Left hindlimb (tissue), 1 donor: ENCODE measurements around the gene PDHA2.
A peak's percentile ranks its signal among the peaks of the same experiment; 100 is the strongest.
"Not testable (repeated sequence)": the region's sequence is repeated elsewhere in the genome, so short reads cannot be mapped to it uniquely, and the experiment has no call there.

Experiments
- DNase-seq: peaks from one replicate; pipeline ENCODE4 v3.0.0-alpha.2; 2018

The PDHA2 gene

DNA sequence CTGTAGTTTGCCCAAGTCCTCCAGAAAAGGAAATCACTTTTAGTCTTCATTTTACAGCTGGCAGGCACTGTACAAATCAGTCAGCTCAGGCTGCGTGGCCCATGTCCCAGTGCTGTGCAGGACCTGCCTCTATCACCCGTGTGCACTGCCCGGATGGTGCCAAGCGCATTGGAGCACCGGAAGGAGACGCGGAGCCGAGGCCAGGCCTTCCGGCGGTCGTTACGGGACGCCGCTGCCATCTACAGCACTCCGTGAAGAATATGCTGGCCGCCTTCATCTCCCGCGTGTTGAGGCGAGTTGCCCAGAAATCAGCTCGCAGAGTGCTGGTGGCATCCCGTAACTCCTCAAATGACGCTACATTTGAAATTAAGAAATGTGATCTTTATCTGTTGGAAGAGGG is at the start of gene PDHA2:
Gene PDHA2 (plus strand): TSS at position 203 of the 400 bp plus-strand sequence. CDS start 58 bp downstream, at position 261.
- DNase-seq: no peak

DNA sequence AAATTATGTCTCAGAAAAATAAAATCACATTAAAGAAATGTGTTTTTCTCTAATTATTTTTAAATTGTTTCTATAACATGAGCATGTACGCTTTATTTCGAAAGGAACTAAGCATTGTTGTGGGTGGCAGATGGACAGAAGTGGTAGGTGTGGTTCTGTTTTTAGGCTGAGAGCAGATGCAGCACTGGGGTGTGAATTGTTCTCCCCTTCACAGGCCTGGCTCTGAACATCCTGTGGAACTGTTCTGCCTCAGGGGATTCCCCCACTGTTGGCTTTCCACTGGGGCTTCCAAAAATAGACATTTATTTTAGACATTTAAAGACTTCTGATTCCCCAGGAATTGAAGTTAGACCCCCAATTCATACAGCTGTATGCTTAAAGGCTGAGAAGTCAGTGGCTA is 41.9 kb upstream of the PDHA2 start:
- DNase-seq: no peak

DNA sequence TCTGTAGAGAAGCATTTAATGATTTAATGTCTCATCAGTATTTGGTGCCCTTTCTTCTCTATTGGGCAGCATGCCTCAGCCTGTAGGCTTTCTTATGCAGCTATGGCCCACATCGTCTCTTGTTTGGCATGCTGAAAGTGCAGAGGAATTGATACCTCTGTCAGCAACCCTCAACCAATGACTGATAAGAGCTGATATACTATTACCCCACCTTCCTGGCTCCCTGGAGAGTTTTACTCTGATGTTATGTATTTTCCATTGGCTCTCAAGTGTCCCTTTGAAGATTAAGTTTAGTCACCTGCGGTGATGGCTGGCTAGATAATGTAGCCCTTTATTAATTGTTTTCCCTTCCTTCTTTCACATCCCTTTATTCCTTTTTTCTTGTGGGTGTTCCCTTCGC is 41.2 kb upstream of the PDHA2 start:
- DNase-seq: no peak

DNA sequence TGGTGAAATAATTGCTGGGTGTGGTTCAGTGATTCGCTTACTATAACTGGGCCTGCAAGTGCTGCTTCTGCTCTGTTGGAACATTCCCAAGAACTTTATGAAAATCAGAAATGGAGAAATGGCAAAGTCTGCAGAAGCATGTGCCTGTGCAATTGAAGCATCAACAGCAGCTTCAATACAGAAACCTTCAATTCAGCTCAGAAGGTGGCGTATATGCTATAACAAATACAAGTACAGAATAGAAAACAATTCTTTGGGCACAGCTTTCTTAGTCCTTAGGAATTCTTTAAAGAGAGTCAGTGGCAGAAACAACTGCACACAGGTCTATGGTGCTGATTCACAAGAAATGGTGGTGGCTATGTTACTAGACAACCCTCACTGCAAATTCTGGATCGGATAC is 18.0 kb upstream of the PDHA2 start:
- DNase-seq: no peak

DNA sequence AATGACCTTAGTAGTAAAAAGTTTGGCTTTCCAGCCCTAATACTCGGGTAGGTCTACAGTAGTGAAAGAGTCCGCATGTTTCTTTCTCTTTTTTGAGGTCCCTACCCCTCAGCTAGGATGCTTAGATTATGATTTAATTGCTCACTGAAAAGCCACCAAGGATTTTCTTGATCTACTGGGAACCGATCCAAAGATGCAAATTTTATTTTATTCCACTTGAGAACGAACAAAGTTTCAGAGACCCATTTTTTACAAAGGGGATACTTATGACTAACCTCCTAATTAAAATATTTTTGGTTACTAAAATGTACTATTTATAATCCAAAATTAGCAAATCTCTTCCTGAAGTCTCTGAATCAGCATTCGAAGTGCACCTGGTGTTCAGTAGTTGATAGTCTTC is 14.3 kb upstream of the PDHA2 start:
- DNase-seq: no peak

DNA sequence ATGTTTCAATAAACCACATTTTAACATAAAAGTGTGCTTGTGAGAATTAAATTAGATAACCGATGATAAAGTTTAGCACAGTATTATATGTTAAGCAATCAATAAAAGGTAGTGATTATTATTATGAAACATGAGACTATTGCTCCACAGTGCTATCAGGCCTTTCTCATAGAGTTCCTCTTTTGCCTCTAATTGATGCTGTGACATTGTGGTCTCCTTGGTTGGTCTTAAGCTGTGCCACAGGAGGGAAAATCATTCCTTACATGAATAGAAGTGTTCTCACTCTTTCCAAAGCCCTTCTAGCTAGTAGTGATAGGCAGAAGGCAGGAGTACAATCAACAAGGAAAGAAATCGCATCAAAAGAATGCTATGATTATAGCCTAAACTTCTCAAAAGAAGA is 9.2 kb upstream of the PDHA2 start:
- no peak for DNase-seq

DNA sequence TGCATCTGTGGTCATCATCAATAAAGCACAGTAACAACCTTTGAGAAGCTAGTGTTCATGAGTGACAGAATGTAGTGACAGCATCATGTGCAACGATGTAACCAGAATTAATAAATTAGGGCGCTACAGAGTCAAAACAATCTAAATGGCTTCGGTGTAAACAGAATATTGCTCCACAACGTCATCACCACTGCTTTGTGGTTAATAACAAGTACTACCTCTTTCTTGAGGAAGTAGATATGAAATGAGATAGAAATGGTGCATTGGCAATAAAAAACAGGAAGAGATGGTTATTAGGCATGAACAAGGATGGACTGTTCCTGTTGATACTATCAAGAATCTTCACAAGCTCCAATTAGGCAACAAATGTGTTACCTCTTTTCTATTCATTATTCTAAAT is 8.7 kb upstream of the PDHA2 start:
- DNase-seq: no peak

DNA sequence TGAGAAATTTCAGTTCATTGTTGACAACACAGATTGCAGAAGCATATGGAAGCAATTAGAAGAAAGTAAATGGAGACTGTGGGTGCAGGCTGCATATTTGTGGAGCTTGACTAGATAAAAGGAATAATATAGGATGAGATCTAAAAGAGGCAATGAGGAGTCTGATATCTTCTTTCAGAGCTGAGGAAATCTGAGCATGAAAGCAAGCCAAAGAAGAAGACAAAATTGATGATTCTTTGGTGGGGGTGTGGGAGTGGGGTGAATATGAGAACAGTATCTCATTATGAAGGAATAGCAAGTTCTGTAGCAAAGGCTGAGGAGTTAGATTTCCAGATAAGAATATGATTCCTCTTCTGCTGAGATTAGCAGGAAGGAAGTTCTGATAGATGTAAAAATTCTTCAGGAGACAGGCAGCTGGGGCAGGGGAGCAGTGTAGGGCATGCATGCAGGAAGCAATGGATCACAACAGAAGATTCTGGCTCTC is 6.1 kb upstream of the PDHA2 start:
- DNase-seq: no peak

DNA sequence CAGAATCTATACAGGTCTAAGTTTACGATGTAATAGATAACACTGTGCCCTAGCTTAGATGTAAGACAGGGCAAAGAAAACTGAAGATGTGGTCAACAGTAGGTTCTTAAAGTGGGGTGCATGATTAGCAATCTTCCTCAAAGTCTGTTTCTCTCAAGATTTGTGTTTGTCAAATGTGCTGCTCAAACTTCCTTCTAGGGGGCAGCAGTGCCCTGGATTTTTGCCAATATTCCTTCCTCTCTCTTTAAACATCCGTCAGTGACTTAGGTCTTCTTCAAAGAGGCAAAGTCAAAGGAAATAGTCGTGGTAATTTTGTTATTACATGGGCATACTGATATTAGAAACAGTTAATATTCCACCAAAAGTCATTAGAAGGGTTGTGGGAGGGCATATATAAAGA is 4.2 kb upstream of the PDHA2 start:
- DNase-seq: no peak

DNA sequence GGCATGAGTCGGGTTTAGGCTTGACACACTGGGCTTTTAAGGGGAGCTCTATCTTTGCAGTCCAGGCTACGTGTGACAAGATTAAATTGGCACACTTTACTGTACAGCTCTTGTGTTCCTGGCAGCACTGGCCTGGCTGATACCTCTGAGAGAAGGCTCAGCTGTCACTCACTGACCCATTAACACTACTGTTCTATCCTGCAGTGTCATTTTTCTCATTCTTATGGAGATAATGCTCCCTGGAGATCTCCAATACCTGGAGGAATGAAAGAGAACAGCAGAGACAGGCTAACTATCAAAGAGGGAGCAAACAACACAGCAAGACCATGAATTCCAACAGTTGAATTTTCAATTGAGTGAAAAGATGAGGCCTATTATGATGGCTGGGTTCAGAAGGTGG is 1.7 kb upstream of the PDHA2 start:
- no peak for DNase-seq

DNA sequence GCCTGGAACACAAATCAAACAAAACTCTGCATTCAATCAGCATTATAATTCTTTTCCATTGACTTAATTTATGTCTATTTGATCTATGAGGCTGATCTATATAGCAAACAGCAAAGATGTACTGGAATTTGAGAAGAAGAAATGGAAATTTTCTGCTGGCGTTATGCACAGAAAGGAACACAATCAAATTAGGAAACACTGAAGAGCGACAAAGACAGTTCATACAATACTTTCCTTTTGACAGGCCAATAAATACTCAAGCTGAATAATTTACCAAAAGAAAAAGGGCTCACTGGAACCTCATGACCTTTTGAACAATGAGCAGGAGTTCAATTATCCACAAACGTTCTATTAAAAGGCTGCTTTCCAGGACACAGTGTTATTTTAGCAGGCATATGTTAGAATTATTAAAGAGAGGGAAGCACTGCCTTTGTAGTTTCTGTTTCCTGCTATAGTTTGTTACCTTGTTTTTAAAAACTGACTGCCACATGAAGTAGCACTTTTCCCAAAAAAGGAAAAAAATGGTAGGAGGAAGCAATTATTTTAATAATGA is 8.1 kb downstream of the PDHA2 start:
- no peak for DNase-seq

DNA sequence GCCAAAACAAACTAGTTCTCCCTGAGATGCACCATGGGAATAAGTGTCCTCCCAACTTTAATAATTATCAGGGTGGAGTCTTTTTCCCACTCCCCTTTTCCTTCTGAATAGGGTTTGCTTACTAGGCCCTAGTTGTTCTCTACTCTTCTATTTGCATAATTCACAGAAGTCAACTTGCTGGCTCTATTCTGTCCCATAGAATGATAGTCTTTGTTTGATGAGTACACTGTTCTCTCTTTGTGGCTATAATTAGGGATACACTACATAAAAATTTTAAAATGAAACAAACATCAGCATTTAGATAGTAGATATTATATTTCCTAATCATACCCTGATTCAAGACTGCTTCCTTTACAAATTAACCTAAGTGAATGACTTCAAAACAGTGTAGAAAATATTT is 10.3 kb downstream of the PDHA2 start:
- no peak for DNase-seq

DNA sequence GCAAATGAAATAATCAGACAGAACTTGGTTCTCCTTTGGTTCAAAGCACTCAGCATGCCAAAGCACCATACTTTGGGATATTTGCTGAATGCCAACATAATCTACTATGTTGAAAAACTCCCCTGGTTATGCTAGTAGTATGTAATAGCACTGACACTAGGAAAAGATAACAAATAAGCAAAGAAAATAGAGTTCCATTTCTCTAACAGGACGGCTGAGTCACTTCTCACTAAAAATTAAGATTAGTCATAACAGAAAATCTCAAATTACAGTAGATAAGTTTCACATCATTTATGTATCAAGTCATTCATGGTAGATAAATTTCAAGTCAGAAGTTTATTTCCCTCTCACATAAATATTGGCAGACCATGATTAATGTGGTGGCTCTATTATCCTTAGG is 17.9 kb downstream of the PDHA2 start:
- DNase-seq: no peak

DNA sequence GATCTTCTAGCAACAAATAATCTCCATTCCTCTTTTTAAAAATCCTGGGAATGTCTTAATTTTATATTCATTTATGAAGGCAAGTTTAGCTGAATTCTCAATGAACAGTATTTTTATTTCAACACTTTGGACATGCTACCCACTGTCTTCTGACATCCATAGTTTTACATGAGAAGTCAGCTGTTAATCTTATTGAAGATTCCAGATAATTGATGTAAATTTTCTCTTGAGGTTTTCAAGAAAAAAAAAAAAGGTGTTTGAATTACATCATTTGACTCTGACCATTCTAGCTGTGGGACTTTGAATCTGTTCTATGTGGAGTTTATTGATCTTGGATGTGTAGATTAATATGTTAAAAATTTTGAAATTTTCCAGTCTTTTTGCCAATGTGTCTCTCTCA is 28.0 kb downstream of the PDHA2 start:
- DNase-seq: no peak

DNA sequence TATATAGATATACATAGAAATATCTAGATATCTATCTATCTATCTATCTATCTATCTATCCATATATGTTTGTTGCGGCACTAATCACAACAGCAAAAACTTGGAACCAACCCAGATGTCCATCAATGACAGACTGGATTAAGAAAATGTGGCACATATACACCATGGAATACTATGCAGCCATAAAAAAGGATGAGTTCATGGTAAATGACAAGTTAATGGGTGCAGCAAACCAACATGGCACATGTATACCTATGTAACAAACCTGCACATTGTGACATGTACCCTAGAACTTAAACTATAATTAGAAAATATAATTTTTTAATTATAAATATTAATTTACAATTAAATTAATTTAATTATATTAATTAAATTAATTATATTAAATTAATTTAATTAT is 29.5 kb downstream of the PDHA2 start:
- DNase-seq: not testable (repeated sequence)

DNA sequence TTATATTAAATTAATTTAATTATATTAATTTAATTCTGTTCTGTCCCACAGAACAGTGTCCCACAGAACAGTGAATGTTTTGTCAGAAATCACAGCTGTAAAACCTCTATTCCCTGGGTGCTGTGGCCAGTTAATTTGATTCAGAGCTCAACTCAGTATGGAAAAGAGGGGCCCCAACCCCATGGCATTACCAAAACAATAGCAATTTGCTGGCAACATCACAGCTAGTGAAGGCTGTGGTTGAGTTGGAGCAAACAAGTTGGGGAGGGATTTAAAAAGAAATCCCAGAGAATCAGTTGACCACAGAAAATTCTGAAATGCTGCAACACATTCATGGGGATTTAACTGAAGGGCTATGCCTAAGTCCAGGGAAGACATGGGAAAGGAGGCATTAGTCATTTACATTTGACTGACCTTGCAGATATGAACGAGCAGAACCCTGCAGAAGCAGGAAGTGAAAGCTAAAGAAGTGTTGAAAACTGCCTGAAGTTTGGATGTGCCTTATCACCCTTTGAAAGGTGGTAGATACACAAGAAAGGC is 30.1 kb downstream of the PDHA2 start:
- peak; percentile 15 for DNase-seq

DNA sequence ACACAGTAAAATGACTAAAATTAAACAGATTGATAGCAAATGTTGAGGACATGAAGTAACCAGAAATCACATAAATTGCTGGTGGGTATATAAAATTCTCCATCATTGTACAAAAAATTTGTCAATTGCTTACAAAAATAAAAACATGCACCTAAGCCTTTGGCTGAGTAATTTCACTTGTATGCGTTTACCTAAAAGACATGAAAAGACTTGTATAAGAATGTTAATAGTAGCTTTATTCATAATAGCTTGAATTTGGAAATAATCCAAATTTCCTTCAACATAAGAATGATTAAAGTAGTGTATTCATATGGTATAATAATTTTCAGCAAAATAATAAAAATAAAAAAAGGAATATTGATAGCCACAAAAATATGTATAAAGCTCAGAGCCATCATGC is 37.7 kb downstream of the PDHA2 start:
- no peak for DNase-seq

DNA sequence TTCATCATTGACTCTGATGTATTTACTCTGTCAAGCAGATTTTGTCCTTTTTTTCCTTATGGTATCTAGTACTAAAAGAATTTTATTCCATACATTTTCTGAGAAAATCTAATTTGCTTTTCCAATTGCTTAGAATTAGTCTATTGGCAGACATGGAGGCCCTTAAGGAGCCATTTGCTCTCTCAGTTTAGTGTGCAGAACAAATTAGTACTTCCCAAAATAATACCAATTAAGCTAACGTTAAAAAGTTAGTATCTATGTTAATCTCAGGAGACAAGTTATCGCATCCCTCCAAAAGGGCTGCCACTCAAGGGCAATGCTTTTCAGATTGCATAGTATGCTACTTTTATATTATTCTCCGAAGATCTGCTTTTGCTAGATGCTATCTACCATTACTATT is 47.7 kb downstream of the PDHA2 start:
- DNase-seq: no peak

DNA sequence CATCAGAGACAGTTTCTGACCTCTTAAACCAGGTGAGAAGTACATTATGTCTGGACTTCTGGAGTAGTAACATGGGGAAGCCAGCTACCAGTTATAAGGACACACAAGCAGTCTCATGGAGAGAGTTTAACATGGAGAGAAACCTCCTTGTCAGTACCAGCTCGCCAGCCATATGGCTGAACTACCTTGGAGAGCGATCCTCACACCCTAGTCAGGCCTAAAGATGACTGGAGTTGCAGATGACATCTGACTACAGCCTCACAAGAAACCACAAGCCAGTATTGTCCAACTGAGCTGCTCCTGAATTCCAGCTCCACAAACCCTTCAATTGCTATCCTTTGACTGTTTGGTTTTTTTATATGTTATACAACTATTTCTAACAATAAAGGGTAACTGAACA is 49.8 kb downstream of the PDHA2 start:
- no peak for DNase-seq
